K562 (cell line): ENCODE results near the gene CENPU. TPM values are rescaled to one million over a fixed set of nuclear protein-coding genes. Genes with fewer than 3 reads are reported as not detected.

Experiments
- ATAC-seq: fragments of 200-7000 bp; cut with Tn5 transposase; 3 replicates; pipeline ENCODE4 v1.9.1; 2020; ENCODE audit warnings: moderate library complexity
- BruUV-seq: library from RNA; stranded (reverse); fragments of 400-500 nt; replicated peaks from 2 replicates; lab custom pipeline; 2021; lab: Mats Ljungman, UMichigan
- CTCF ChIA-PET: fragments of 300-600 bp; formaldehyde crosslinking; extraction: SDS; loops from one replicate; lab custom pipeline; 2021; ENCODE audit warnings: low intra/inter-chr PET ratio; lab: Yijun Ruan, JAX
- POLR2A ChIA-PET: fragments of 300-600, 350-650 bp; sonication (Branson Sonifier 250); formaldehyde crosslinking; extraction: SDS; loops from one replicate; lab custom pipeline; 2021; ENCODE audit warnings: antibody characterized with exemption, inconsistent platforms; lab: Yijun Ruan, JAX
- DNase-seq, 4 experiments: peaks; one replicate each; pipeline versions ENCODE4 v3.0.0 to v3.0.0-alpha.2; 2011 to 2018; ENCODE audit warnings: low spot score in 3 of 4, mixed read lengths in 3 of 4; ENCODE audit errors: extremely low read depth in 1 of 4
- FAIRE-seq: peaks from 2 replicates; lab custom pipeline; 2011; peaks lifted over from hg19 to GRCh38; lab: Jason Lieb, UNC
- H2AFZ ChIP-seq: 2 replicates; pipeline ENCODE4 v1.6.0; 2011; ENCODE audit warnings: low read depth, low read length, control low read depth, inconsistent platforms
- H3K27ac ChIP-seq: fragments of 200-600 bp; 3 replicates; pipeline ENCODE4 v1.8.0; 2011; ENCODE audit warnings: low read depth, mild to moderate bottlenecking, control low read depth, inconsistent platforms, low read length, moderate library complexity, mixed read lengths; ENCODE audit errors: extremely low read depth
- H3K27me3 ChIP-seq, 2 experiments: fragments of 300-600 bp in 1 of 2; 2 replicates in 1 of 2; 3 replicates in 1 of 2; pipeline versions ENCODE4 v1.6.0 to v1.8.0; 2011; ENCODE audit warnings: inconsistent platforms in 2 of 2, low read length in 2 of 2, mild to moderate bottlenecking in 1 of 2, mixed read lengths in 1 of 2, moderate library complexity in 1 of 2; ENCODE audit not compliant: control insufficient read depth in 2 of 2, insufficient read depth in 2 of 2
- H3K36me3 ChIP-seq: fragments of 300-600 bp; 3 replicates; pipeline ENCODE4 v1.8.0; 2011; ENCODE audit warnings: mild to moderate bottlenecking, low read length, inconsistent platforms; ENCODE audit not compliant: control insufficient read depth, insufficient read depth
- H3K4me1 ChIP-seq, 2 experiments: fragments of 200-600 bp in 1 of 2; replicated peaks in 1 of 2; 2 replicates in 1 of 2; 3 replicates in 1 of 2; pipeline versions ENCODE4 v1.5.1 to v1.8.0; 2011; ENCODE audit warnings: inconsistent platforms in 2 of 2, low read length in 2 of 2, mild to moderate bottlenecking in 1 of 2, mixed read lengths in 1 of 2, moderate library complexity in 1 of 2; ENCODE audit not compliant: control insufficient read depth in 2 of 2, insufficient read depth in 2 of 2
- H3K4me2 ChIP-seq: 2 replicates; pipeline ENCODE4 v1.6.1; 2011; ENCODE audit warnings: low read length, control low read depth, inconsistent platforms, mixed read lengths; ENCODE audit not compliant: insufficient read depth
- H3K4me3 ChIP-seq: fragments of 200-600 bp; sonication (generic), shearing (Covaris generic); 2 replicates; pipeline ENCODE4 v1.5.1; 2016; ENCODE audit warnings: control low read depth, inconsistent platforms
- H3K79me2 ChIP-seq: fragments of 200-600 bp; 3 replicates; pipeline ENCODE4 v1.8.0; 2011; ENCODE audit warnings: low read length, inconsistent platforms; ENCODE audit not compliant: control insufficient read depth, insufficient read depth
- H3K9ac ChIP-seq, 2 experiments: 2 replicates each; pipeline versions ENCODE4 v1.6.0 to v1.6.1; 2011; ENCODE audit warnings: low read depth in 2 of 2, low read length in 2 of 2, control low read depth in 1 of 2, inconsistent platforms in 1 of 2, mild to moderate bottlenecking in 1 of 2, mixed read lengths in 1 of 2; ENCODE audit not compliant: insufficient read depth in 1 of 2
- H3K9me1 ChIP-seq: one replicate; pipeline ENCODE4 v1.6.0; 2011; ENCODE audit warnings: inconsistent platforms, mild to moderate bottlenecking, low read length, moderate library complexity; ENCODE audit not compliant: control insufficient read depth, insufficient read depth
- H3K9me3 ChIP-seq: replicated peaks from 2 replicates; pipeline ENCODE4 v1.5.1; 2011; ENCODE audit warnings: low read depth, low read length, inconsistent platforms; ENCODE audit not compliant: control insufficient read depth, insufficient read depth
- H4K20me1 ChIP-seq: replicated peaks from 2 replicates; pipeline ENCODE4 v1.6.1; 2011; ENCODE audit warnings: low read length, inconsistent platforms, mixed read lengths; ENCODE audit not compliant: control insufficient read depth, insufficient read depth
- ATF1 ChIP-seq, 2 experiments: fragments of 450-650 bp in 1 of 2; IDR thresholded peaks; 2 replicates each; pipeline ENCODE4 v1.6.1; 2016; ENCODE audit warnings: missing compliant biosample characterization in 1 of 2, missing genetic modification characterization in 1 of 2
- CBX3 ChIP-seq, 2 experiments: IDR thresholded peaks; 1 replicate in 1 of 2; 2 replicates in 1 of 2; pipeline ENCODE4 v1.6.1; 2012; ENCODE audit warnings: inconsistent platforms in 2 of 2, low read length in 2 of 2, borderline replicate concordance in 1 of 2, control low read depth in 1 of 2
- NCOA1 ChIP-seq: fragments of 450-650 bp; IDR thresholded peaks from 2 replicates; pipeline ENCODE4 v1.6.1; 2016; ENCODE audit warnings: low read depth
- RERE ChIP-seq: sonication (generic); formaldehyde crosslinking; IDR thresholded peaks from 2 replicates; pipeline ENCODE4 v1.8.0; 2023; ENCODE audit warnings: missing genetic modification reagents, mild to moderate bottlenecking, borderline replicate concordance
- SRSF3 ChIP-seq: fragments of 200-400 bp; formaldehyde crosslinking; IDR thresholded peaks from 2 replicates; pipeline ENCODE4 v1.6.1; 2016; ENCODE audit warnings: mild to moderate bottlenecking, low read length, moderate library complexity; ENCODE audit not compliant: insufficient read depth
- ZNF354B ChIP-seq: fragments of 250-450 bp; sonication (Bioruptor Pico); IDR thresholded peaks from 2 replicates; pipeline ENCODE4 v1.4.0; 2020
- ZNF407 ChIP-seq: fragments of 450-650 bp; IDR thresholded peaks from 2 replicates; pipeline ENCODE4 v1.6.1; 2016; ENCODE audit warnings: low read depth
- WGBS: fragments of 100-300 bp; shearing (Covaris generic); methylation state at CpG from one replicate; pipeline ENCODE4 v1.1.6; 2016; ENCODE audit warnings: low coverage, mixed read lengths; ENCODE audit not compliant: insufficient coverage; ENCODE audit errors: missing lambda C conversion rate; 5-methylcytosine and 5-hydroxymethylcytosine counted together
- in situ Hi-C: fragments of 300-500 bp; cut with MboI; formaldehyde crosslinking; loops from 4 replicates; pipeline ENCODE4 v1.15.0; 2018; ENCODE audit warnings: inconsistent platforms, mixed read lengths
- intact Hi-C: fragments of 100-400 bp; cut with micrococcal nuclease; formaldehyde crosslinking; loops from 2 replicates; pipeline ENCODE4 v1.14.2; 2022
- polyA plus RNA-seq, 8 experiments: library from polyadenylated mRNA; depleted of rRNA in 4 of 8; stranded (reverse) in 5 of 8; unstranded in 3 of 8; fragments of >200 nt; fragmentation: Nextera tagmentation in 2 of 8; fragmentation: Illumina TruSeq in 1 of 8; extraction: Ambion mirVana in 2 of 8; extraction: Trizol in 1 of 8; gene quantifications; 2 replicates each; pipeline versions ENCODE4 v1.2.1 to v1.2.3, GENCODE V29; 2011 to 2014; ENCODE audit warnings: inconsistent platforms in 1 of 8, missing spikeins in 1 of 8
- total RNA-seq, 7 experiments: library from RNA; depleted of rRNA in 6 of 7; stranded (reverse); fragments of >200 nt in 6 of 7; fragmentation: Illumina TruSeq in 2 of 7; extraction: Trizol in 2 of 7; gene quantifications; 2 replicates each; pipeline versions ENCODE4 v1.2.1 to v1.2.3, GENCODE V29; 2011 to 2021; ENCODE audit warnings: low replicate concordance in 1 of 7

Gene CENPU
- total and polyA plus RNA-seq, 9 of the 15 experiments (the other 6 are each of a cell fraction or from before 2014, with no cell fraction given): 39.4 to 98.7 (median 84.3) TPM

GRCh38 chr4:184664445-184665210 lies 69.3 kb downstream of the CENPU start:
- peak; percentile 58 to 73 (median 64) for DNase-seq
- no peaks in the 10 kb centered on the region for H3K9me3 ChIP-seq
- no peak overlapping the region for H3K4me3 ChIP-seq
- ATAC-seq: peak; percentile 100
- in situ Hi-C loops (no loop called here), intact Hi-C loops (no loop called here)
- 52% methylated on average over 6 of the region's 6 CpGs for WGBS
- ChIA-PET POLR2A (no interaction called here), CTCF (no interaction called here)
- no peaks in the 10 kb centered on the region for H3K9me1 ChIP-seq
- H3K27me3 ChIP-seq: no peaks in the 10 kb centered on the region
- peak overlapping the region; percentile 76 for H2AFZ ChIP-seq
- no peak overlapping the region for H3K27ac ChIP-seq
- H3K4me1 ChIP-seq: no peaks in the 10 kb centered on the region; a peak in 1 of 5 replicates
- peaks cover 26% of the 10 kb centered on the region; the same call in 2 of the 3 replicates for H3K36me3 ChIP-seq
- BruUV-seq: no TSS peak
- H4K20me1 ChIP-seq: no peaks in the 10 kb centered on the region
- FAIRE-seq: peak; percentile 83
- no peak overlapping the region for H3K4me2 ChIP-seq
- H3K79me2 ChIP-seq: no peaks in the 10 kb centered on the region
- no peak overlapping the region for H3K9ac ChIP-seq
- no peak for TF ChIP-seq ZNF407
- TF ChIP-seq ATF1 (CRISPR knock-in tag; IDR thresholded peaks at IDR 0.05): no peak
- no peak for TF ChIP-seq ATF1 (tag; IDR thresholded peaks at IDR 0.05)
- no peak for TF ChIP-seq ZNF354B (CRISPR knock-in tag)
- no peak for TF ChIP-seq NCOA1
- TF ChIP-seq SRSF3: no peak
- peak in 1 of 2 experiments; percentile 45; a peak in 1 of 3 replicates for TF ChIP-seq CBX3 (IDR thresholded peaks at IDR 0.05; ENCODE audit: borderline replicate concordance in 1 of 2, low read length in 2 of 2)
- TF ChIP-seq RERE: no peak
